GM10266 (cell line): ENCODE data around the gene FNTB.

Experiments
- DNase-seq: peaks from one replicate; pipeline ENCODE4 v3.0.0; 2012; ENCODE audit errors: extremely low spot score
- CTCF ChIP-seq: IDR thresholded peaks from 2 replicates; pipeline ENCODE4 v1.5.1; 2012; ENCODE audit warnings: mild to moderate bottlenecking, low read depth; ENCODE audit not compliant: control insufficient read depth, insufficient read depth; ENCODE audit errors: missing control alignments

The FNTB gene

GRCh38 chr14:64995291-64995690 lies 8.6 kb downstream of the FNTB start:
- no peak for DNase-seq
- no peak for TF ChIP-seq CTCF

- TF ChIP-seq CTCF, result no peak
- no peak for DNase-seq
These were observed 10.6 kb downstream of the FNTB start for GRCh38 chr14:64997108-64997794.

GRCh38 chr14:64998455-64998931 lies 11.8 kb downstream of the FNTB start:
- DNase-seq, result no peak

GRCh38 chr14:65000898-65001591 lies 14.3 kb downstream of the FNTB start:
- no peak for TF ChIP-seq CTCF
- no peak for DNase-seq

More at GRCh38 chr14:64998455-64998931, 11.8 kb downstream of the FNTB start:
- no peak for TF ChIP-seq CTCF

GRCh38 chr14:65001723-65002122 lies 15.0 kb downstream of the FNTB start:
- no peak for TF ChIP-seq CTCF

GRCh38 chr14:65002586-65003210 lies 16.0 kb downstream of the FNTB start:
- no peak for TF ChIP-seq CTCF
- DNase-seq, result no peak

More at GRCh38 chr14:65001723-65002122, 15.0 kb downstream of the FNTB start:
- no peak for DNase-seq
